Ovary (tissue), 9 donors: ENCODE measurements around the gene B9D1. TPM values are rescaled to one million over a fixed set of nuclear protein-coding genes. Genes with fewer than 3 reads are reported as not detected.

Experiments used
- DNase-seq, 5 donors: peaks; one replicate each; pipeline ENCODE4 v3.0.0-alpha.2; 2019 to 2020
- H3K27ac ChIP-seq, 2 donors: fragments of 200-600 bp; one replicate each; pipeline versions ENCODE4 v1.5.1 to v1.8.0; 2019 to 2022
- H3K27me3 ChIP-seq: fragments of 200-600 bp; one replicate; pipeline ENCODE4 v1.8.0; 2022
- H3K36me3 ChIP-seq: fragments of 200-600 bp; sonication (generic); one replicate; pipeline ENCODE4 v1.5.1; 2019
- H3K4me1 ChIP-seq: one replicate; pipeline ENCODE4 v1.8.1; 2013; ENCODE audit warnings: mild to moderate bottlenecking, moderate library complexity; ENCODE audit not compliant: insufficient read depth
- H3K4me3 ChIP-seq: fragments of 200-600 bp; sonication (generic); one replicate; pipeline ENCODE4 v1.5.1; 2017
- H3K9me3 ChIP-seq, 2 donors: fragments of 200-600 bp in 1 of 2; sonication (generic) in 1 of 2; one replicate each; pipeline versions ENCODE4 v1.5.1 to v1.8.1; 2013 to 2019; ENCODE audit warnings: mild to moderate bottlenecking in 1 of 2, moderate library complexity in 1 of 2
- CTCF ChIP-seq, 3 donors: fragments of 450-650 bp in 2 of 3; fragments of 200-600 bp in 1 of 3; IDR thresholded peaks; one replicate each; pipeline versions ENCODE4 v1.5.1 to v1.8.0; 2016 to 2022; ENCODE audit warnings: antibody characterized with exemption in 3 of 3, mild to moderate bottlenecking in 1 of 3
- EP300 ChIP-seq: sonication (generic); formaldehyde crosslinking; IDR thresholded peaks from one replicate; pipeline ENCODE4 v1.6.1; 2017; ENCODE audit warnings: antibody characterized with exemption
- POLR2A ChIP-seq: fragments of 450-650 bp; IDR thresholded peaks from one replicate; pipeline ENCODE4 v1.6.1; 2017; ENCODE audit warnings: antibody characterized with exemption, mild to moderate bottlenecking, moderate library complexity
- WGBS, 3 donors: extraction: QIAGEN DNeasy Blood & Tissue Kit in 1 of 3; methylation state at CpG; one replicate each; pipeline versions ENCODE4 v1.1.5 to v1.1.7; 2013 to 2017; 5-methylcytosine and 5-hydroxymethylcytosine counted together
- intact Hi-C, 4 donors: fragments of 100-400 bp; cut with DNase I; formaldehyde crosslinking; loops; one replicate each; pipeline versions ENCODE4 v1.11.0 to v1.15.1; 2022 to 2023
- polyA plus RNA-seq, 2 donors: library from polyadenylated mRNA; stranded (reverse); fragments of 200-250 nt in 1 of 2; fragments of 350-450 nt in 1 of 2; fragmentation: Illumina TruSeq in 1 of 2; extraction: RNeasy Lipid Tissue Mini Kit (QIAGEN cat#74804) in 1 of 2; gene quantifications; one replicate each; pipeline ENCODE4 v1.2.3, GENCODE V29; 2013 to 2014
- total RNA-seq, 7 donors: library from RNA; depleted of rRNA in 2 of 7; stranded (reverse); fragments of >200 nt in 2 of 7; fragmentation: NEBNext Ultra II Directional in 3 of 7; extraction: Animal tissue kit (Norgen Biotek cat#: 25700) in 3 of 7; gene quantifications; one replicate each; pipeline versions ENCODE4 v1.1.0 to v1.2.4, GENCODE V29; 2016 to 2023
- donor health status: DM: no; HTN: no; CAD: no; lungs with moderate emphysema.
- donor health status: DM: no; HTN: no; CAD: no.
- donor health status: Bipolar disorder and iron deficiency.
- donor health status: DM: yes; HTN: yes; CAD: no.
- donor health status: DM: no; HTN: no; CAD: no.
- donor health status: DM: yes; HTN: yes; CAD: no.

B9D1 gene
- total and polyA plus RNA-seq, 9 donors = 11.9 to 60.5 (median 22.2) TPM

GRCh38 chr17:19366637-19366972 lies 4.1 kb upstream of the B9D1 start:
- no peak overlapping the region for H3K27ac ChIP-seq
- H3K4me3 ChIP-seq = no peak overlapping the region
- WGBS, 3 donors = 89 to 97% (median 92%) methylated on average over 5 of the region's 5 CpGs
- intact Hi-C loops = loop anchor here in 2 of 4 donors (10.0 kb wide), 2 partner anchors 388 to 398 kb away; no protein-coding TSS in a partner anchor
- peaks cover 2% of the 10 kb centered on the region for H3K4me1 ChIP-seq
- no peaks in the 10 kb centered on the region for H3K9me3 ChIP-seq
- peak in 1 of 5 donors; percentile 13 for DNase-seq
- no peaks in the 10 kb centered on the region for H3K36me3 ChIP-seq
- no peaks in the 10 kb centered on the region for H3K27me3 ChIP-seq
- TF ChIP-seq CTCF (IDR thresholded peaks at IDR 0.05) = no peak
- TF ChIP-seq EP300 = no peak
- TF ChIP-seq POLR2A = no peak

DNA sequence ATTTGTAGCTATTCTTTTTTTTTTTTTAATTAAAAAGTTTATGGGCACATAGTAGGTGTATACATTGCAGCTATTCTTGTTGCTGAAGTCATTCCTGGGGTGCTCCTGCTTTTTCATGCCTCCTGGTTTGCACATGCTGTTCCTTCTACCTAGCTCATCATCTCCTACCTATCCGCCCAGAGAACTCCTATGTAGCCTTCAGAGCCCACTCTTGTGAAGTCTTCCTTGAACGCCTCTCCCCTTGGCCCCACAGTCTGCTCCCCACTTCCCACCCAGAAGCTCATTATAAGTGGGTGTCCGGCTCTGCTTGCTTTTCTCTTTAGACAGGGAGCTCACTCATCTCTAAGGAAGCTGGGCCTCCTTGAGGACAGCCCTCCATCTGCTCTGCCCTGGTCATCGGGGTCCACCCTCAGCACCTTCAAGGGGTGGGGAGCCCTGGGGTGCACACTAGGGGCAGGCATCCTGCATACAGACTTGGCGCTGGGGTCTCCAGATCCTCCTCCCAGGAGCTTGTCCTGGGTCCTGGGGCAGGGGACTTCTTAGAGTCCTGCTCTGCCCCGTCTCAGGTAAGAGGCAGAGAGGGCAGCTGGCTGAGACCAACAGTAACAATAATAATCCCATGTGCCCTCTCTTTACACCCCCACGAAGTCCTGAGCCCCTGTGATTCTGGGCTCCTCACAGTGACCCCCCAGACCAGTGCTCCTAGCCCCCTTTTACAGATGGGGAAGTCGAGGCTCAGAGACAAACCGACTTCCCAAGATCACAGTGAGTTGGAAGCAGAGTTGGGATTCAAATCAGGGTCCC lies 3.5 kb upstream of the B9D1 start:
- WGBS, 3 donors = 90 to 91% (median 90%) methylated on average over 9 of the region's 9 CpGs
- H3K27ac ChIP-seq = no peak overlapping the region
- intact Hi-C loops = loop anchor here in 2 of 4 donors (10.0 kb wide), 2 partner anchors 389 to 399 kb away; no protein-coding TSS in a partner anchor
- H3K4me3 ChIP-seq = no peak overlapping the region
- H3K4me1 ChIP-seq = peaks cover 2% of the 10 kb centered on the region
- no peak for DNase-seq
- TF ChIP-seq CTCF (IDR thresholded peaks at IDR 0.05) (no peak), POLR2A (no peak), EP300 (no peak)
- H3K9me3 ChIP-seq = no peaks in the 10 kb centered on the region
- H3K27me3 ChIP-seq = no peaks in the 10 kb centered on the region
- H3K36me3 ChIP-seq = no peaks in the 10 kb centered on the region

DNA sequence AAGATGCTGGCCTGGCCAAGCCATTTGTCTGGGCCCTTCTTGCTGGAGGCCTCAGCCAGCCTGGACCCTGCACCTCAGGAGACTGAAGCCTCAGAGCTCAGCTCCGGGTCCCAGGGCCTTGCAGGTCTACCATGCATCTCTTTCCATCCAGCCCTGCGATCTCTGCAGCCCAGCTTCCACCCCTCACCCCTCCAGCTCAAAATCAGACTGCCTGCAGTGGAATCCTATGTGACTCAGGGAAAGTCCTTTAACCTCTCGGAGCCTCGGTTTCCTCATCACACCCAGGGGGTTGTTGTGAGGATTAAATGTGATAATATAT lies 2.9 kb upstream of the B9D1 start:
- WGBS, 3 donors = 78 to 82% (median 80%) methylated on average over 4 of the region's 4 CpGs
- Histone ChIP-seq H3K9me3 (no peaks in the 10 kb centered on the region), H3K4me3 (no peak overlapping the region), H3K36me3 (no peaks in the 10 kb centered on the region), H3K27me3 (no peaks in the 10 kb centered on the region), H3K27ac (no peak overlapping the region), H3K4me1 (peaks cover 2% of the 10 kb centered on the region)
- intact Hi-C loops = loop anchor here in 2 of 4 donors (10.0 kb wide), 2 partner anchors 389 to 399 kb away; no protein-coding TSS in a partner anchor
- no peak for DNase-seq
- TF ChIP-seq EP300 (no peak), POLR2A (no peak), CTCF (IDR thresholded peaks at IDR 0.05) (no peak)

DNA sequence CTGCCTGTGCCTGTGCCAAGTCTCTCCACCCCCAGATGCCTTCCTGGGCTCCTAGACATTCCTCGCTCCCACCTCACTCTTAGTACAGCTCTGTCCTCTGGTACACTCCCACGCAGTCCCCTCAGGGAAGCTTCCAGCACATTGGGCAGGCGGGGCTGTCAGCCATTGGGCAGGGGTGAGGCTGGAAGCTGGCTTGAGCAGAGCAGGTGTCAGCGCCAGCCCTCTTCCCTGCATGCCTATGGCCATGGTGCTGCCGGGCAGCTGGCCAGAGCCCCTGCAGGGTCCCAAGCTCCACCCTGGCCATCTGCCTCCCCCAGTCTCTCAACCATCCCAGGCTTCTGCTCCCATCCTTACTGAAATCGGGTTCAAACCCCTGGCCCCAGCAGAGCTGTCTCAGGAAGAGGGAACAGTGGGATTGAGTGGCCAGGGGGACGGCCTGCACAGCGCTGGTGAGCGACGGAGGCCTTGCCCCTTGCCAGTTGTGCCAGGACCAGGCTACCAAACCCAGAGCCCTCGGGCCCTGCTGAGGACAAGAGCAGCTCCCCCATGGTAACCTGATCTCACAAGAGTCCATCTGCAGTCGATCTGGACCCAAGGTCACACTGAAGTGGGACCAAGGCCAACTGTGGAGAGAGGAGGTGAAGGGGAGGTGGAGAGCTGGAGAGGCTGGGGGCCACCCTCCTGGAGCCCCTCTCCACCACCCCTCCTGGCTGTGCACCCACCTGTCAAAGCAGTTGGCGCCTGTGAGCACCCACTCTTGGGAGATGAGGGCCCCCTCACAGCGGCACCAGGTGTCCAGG lies 2.4 kb upstream of the B9D1 start:
- TF ChIP-seq CTCF (IDR thresholded peaks at IDR 0.05) (no peak), POLR2A (no peak), EP300 (no peak)
- Histone ChIP-seq H3K27me3 (no peaks in the 10 kb centered on the region), H3K4me1 (peaks cover 2% of the 10 kb centered on the region), H3K9me3 (no peaks in the 10 kb centered on the region), H3K4me3 (no peak overlapping the region), H3K36me3 (no peaks in the 10 kb centered on the region), H3K27ac (no peak overlapping the region)
- DNase-seq = peak in 3 of 5 donors; percentile 19 to 36 (median 31)
- intact Hi-C loops = loop anchor here (1.0 to 10.0 kb wide), 5 partner anchors 82 to 402 kb away; no protein-coding TSS in a partner anchor
- 59 to 68% (median 64%) methylated on average over 14 of the region's 14 CpGs for WGBS, 3 donors
